ENCODE measurements around the gene ASB15.

DNA sequence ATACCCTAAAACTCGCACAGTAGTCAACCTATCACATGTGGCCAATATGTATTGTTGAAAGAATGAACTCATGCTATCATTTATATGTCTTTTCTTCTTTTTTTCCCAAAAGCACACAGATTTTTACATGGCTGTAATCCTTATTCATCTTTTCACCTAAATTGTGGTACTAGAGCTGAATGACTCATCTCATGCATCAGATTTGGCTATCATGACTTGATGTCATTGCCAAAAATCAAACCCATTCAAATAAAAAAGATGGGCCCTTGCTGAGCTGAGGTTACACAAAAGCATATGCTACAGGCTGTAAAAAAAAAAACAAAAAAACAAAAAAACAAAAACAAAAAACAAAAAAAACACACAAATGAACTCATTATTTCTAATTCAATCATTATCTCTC is 50.8 kb downstream of the ASB15 start:
- TF ChIP-seq, protein P1, sequence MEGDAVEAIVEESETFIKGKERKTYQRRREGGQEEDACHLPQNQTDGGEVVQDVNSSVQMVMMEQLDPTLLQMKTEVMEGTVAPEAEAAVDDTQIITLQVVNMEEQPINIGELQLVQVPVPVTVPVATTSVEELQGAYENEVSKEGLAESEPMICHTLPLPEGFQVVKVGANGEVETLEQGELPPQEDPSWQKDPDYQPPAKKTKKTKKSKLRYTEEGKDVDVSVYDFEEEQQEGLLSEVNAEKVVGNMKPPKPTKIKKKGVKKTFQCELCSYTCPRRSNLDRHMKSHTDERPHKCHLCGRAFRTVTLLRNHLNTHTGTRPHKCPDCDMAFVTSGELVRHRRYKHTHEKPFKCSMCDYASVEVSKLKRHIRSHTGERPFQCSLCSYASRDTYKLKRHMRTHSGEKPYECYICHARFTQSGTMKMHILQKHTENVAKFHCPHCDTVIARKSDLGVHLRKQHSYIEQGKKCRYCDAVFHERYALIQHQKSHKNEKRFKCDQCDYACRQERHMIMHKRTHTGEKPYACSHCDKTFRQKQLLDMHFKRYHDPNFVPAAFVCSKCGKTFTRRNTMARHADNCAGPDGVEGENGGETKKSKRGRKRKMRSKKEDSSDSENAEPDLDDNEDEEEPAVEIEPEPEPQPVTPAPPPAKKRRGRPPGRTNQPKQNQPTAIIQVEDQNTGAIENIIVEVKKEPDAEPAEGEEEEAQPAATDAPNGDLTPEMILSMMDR (IDR thresholded peaks at IDR 0.05) = no peak
- TF ChIP-seq POLR2A (IDR thresholded peaks at IDR 0.05) (no peak), POLR2AphosphoS5 (IDR thresholded peaks at IDR 0.05) (no peak)

Measured in stomach (tissue), 4 donors.